Lower leg skin (tissue), 3 donors: ENCODE measurements around the gene PAAF1.

Experiments used
- CTCF ChIP-seq, 3 donors: fragments of 450-650 bp; IDR thresholded peaks; one replicate each; pipeline ENCODE4 v1.5.1; 2016; ENCODE audit warnings: antibody characterized with exemption in 3 of 3, mild to moderate bottlenecking in 3 of 3, moderate library complexity in 2 of 3
- POLR2A ChIP-seq, 2 donors: fragments of 450-650 bp; IDR thresholded peaks; one replicate each; pipeline ENCODE4 v1.6.1; 2016 to 2017; ENCODE audit warnings: antibody characterized with exemption in 2 of 2, mild to moderate bottlenecking in 1 of 2, moderate library complexity in 1 of 2

GRCh38 chr11:73946798-73947458 is 70.1 kb downstream of the PAAF1 start:
- no peak for TF ChIP-seq CTCF (IDR thresholded peaks at IDR 0.05)
- no peak for TF ChIP-seq POLR2A (IDR thresholded peaks at IDR 0.05)
